A673 (cell line): ENCODE results near the gene C1orf50.

Experiments used
- EZH2 ChIP-seq: fragments of 200-600 bp; sonication (generic); IDR thresholded peaks from 2 replicates; pipeline ENCODE4 v1.6.1; 2017; ENCODE audit warnings: borderline replicate concordance, low read depth, mild to moderate bottlenecking, mixed read lengths, antibody characterized with exemption, low read length; ENCODE audit not compliant: poor library complexity, severe bottlenecking
- TF ChIP-seq, protein P1 (sequence below): fragments of 300-800, 200-600 bp; sonication (generic); conservative IDR thresholded peaks from 2 replicates; pipeline ENCODE4 v1.5.1; 2017; ENCODE audit warnings: low read depth, mild to moderate bottlenecking, antibody characterized with exemption, low read length, moderate library complexity, mixed read lengths

DNA sequence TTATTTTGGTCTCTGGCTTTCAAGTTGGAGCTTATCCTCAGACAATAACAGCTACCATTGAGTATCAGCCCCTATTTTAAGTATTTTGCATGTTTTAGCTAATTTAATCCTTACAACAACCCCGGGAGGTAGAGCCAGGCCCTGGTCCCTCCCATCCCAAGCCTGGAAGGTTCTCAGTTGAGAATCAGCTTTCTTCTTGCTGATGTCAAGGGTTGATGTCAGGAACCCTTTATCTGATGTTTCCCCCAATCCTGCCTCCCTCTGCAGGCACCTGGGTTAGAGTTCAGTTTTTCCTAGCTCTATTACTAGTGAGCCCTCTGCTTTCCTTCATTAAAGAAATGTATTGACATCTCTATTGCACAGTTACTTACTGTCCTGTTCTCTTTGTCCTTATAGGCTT is 53.8 kb downstream of the C1orf50 start:
- TF ChIP-seq EZH2: no peak
- TF ChIP-seq, protein P1, sequence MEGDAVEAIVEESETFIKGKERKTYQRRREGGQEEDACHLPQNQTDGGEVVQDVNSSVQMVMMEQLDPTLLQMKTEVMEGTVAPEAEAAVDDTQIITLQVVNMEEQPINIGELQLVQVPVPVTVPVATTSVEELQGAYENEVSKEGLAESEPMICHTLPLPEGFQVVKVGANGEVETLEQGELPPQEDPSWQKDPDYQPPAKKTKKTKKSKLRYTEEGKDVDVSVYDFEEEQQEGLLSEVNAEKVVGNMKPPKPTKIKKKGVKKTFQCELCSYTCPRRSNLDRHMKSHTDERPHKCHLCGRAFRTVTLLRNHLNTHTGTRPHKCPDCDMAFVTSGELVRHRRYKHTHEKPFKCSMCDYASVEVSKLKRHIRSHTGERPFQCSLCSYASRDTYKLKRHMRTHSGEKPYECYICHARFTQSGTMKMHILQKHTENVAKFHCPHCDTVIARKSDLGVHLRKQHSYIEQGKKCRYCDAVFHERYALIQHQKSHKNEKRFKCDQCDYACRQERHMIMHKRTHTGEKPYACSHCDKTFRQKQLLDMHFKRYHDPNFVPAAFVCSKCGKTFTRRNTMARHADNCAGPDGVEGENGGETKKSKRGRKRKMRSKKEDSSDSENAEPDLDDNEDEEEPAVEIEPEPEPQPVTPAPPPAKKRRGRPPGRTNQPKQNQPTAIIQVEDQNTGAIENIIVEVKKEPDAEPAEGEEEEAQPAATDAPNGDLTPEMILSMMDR: no peak
